ENCODE measurements around the gene PBX4.

DNA sequence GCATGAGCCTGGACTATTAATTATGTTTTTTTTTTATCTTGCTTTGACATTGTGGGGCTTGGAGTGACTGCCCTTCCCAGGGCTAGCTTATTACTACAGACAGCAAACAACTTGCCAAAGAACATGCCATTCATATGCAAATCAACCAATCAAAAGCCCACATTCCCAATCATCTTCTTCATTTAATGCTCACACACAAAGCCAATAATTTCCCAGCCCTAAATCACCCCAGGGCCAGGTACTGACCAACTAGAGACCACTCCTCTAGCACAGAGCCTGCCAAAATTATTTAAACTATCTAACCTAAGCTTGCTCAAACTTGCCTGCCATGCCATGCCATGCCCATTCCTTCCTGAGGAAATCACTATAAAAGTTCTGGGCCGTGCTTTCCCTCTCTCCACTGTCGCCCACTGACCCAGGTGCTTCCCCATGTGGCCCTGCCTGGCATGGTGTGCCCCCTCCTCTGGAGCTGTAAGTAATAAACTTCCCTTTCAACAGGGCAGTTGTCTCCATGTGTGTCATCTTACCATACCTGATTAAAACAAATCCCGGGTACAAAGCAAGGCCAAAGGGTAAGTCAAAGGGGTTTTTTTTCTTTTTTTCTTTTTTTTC lies 15.7 kb downstream of the PBX4 start:
- TF ChIP-seq, protein P1, sequence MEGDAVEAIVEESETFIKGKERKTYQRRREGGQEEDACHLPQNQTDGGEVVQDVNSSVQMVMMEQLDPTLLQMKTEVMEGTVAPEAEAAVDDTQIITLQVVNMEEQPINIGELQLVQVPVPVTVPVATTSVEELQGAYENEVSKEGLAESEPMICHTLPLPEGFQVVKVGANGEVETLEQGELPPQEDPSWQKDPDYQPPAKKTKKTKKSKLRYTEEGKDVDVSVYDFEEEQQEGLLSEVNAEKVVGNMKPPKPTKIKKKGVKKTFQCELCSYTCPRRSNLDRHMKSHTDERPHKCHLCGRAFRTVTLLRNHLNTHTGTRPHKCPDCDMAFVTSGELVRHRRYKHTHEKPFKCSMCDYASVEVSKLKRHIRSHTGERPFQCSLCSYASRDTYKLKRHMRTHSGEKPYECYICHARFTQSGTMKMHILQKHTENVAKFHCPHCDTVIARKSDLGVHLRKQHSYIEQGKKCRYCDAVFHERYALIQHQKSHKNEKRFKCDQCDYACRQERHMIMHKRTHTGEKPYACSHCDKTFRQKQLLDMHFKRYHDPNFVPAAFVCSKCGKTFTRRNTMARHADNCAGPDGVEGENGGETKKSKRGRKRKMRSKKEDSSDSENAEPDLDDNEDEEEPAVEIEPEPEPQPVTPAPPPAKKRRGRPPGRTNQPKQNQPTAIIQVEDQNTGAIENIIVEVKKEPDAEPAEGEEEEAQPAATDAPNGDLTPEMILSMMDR (IDR thresholded peaks at IDR 0.05), result no peak
- TF ChIP-seq POLR2A (IDR thresholded peaks at IDR 0.05), result no peak

Data from heart left ventricle (tissue), 13 donors.